K562 (cell line): Measurements from ENCODE around the gene MYBPC3. TPM values are rescaled to one million over a fixed set of nuclear protein-coding genes. Genes with fewer than 3 reads are reported as not detected.

ENCODE experiments used
- CAMTA2 ChIP-seq: fragments of 250-450 bp; sonication (Bioruptor Pico); conservative IDR thresholded peaks from 2 replicates; pipeline ENCODE4 v1.5.1; 2022
- EGR1 ChIP-seq: fragments of 450-650 bp; conservative IDR thresholded peaks from 2 replicates; pipeline ENCODE4 v1.6.1; 2017; ENCODE audit warnings: mild to moderate bottlenecking
- EP300 ChIP-seq: IDR thresholded peaks from 2 replicates; pipeline ENCODE4 v1.6.1; 2012; ENCODE audit warnings: low read length, improper control_type of control experiment
- GTF2F1 ChIP-seq: IDR thresholded peaks from 2 replicates; pipeline ENCODE4 v1.6.1; 2011; ENCODE audit warnings: low read depth, low read length, improper control_type of control experiment
- LCOR ChIP-seq: sonication (generic); formaldehyde crosslinking; IDR thresholded peaks from 2 replicates; pipeline ENCODE4 v1.8.0; 2022; ENCODE audit warnings: mild to moderate bottlenecking, missing genetic modification reagents
- MED1 ChIP-seq: sonication (generic); formaldehyde crosslinking; IDR thresholded peaks from 2 replicates; pipeline ENCODE4 v1.8.1; 2023; ENCODE audit warnings: missing genetic modification reagents, borderline replicate concordance
- MTA3 ChIP-seq: fragments of 450-650 bp; formaldehyde crosslinking; IDR thresholded peaks from 2 replicates; pipeline ENCODE4 v1.6.1; 2017; ENCODE audit warnings: mild to moderate bottlenecking, borderline replicate concordance
- NCOA2 ChIP-seq, 2 experiments: fragments of 450-650 bp; IDR thresholded peaks; 2 replicates each; pipeline ENCODE4 v1.6.1; 2018; ENCODE audit warnings: mild to moderate bottlenecking in 2 of 2, moderate library complexity in 1 of 2; ENCODE audit not compliant: partially characterized antibody in 2 of 2
- NONO ChIP-seq, 2 experiments: fragments of 200-400 bp in 1 of 2; fragments of 450-650 bp in 1 of 2; formaldehyde crosslinking in 1 of 2; IDR thresholded peaks; 2 replicates each; pipeline ENCODE4 v1.6.1; 2017; ENCODE audit warnings: low read depth in 2 of 2, mild to moderate bottlenecking in 2 of 2, moderate library complexity in 2 of 2, low read length in 1 of 2
- NR2C1 ChIP-seq, 2 experiments: fragments of 450-650 bp; IDR thresholded peaks; 2 replicates each; pipeline ENCODE4 v1.6.1; 2017; ENCODE audit warnings: mild to moderate bottlenecking in 2 of 2, antibody characterized with exemption in 1 of 2, inconsistent platforms in 1 of 2, missing compliant biosample characterization in 1 of 2, missing genetic modification characterization in 1 of 2
- PHB ChIP-seq: fragments of 250-450 bp; sonication (Bioruptor Pico); IDR thresholded peaks from 2 replicates; pipeline ENCODE4 v1.5.0; 2021
- TRIM28 ChIP-seq: fragments of 450-650 bp; IDR thresholded peaks from 2 replicates; pipeline ENCODE4 v1.6.1; 2017
- WHSC1 ChIP-seq: IDR thresholded peaks from one replicate; pipeline ENCODE4 v1.6.1; 2012; ENCODE audit warnings: low read length, control low read depth, inconsistent platforms
- YY1 ChIP-seq, 3 experiments: IDR thresholded peaks; 2 replicates each; pipeline ENCODE4 v1.6.1; 2011; ENCODE audit warnings: low read length in 2 of 3, mild to moderate bottlenecking in 2 of 3, moderate library complexity in 2 of 3, borderline replicate concordance in 1 of 3, control low read depth in 1 of 3, low read depth in 1 of 3; ENCODE audit not compliant: insufficient read depth in 3 of 3, insufficient replicate concordance in 2 of 3, control insufficient read depth in 1 of 3, insufficient read length in 1 of 3; ENCODE audit errors: extremely low read depth in 1 of 3
- ZNF717 ChIP-seq: fragments of 250-450 bp; sonication (Bioruptor Pico); IDR thresholded peaks from 2 replicates; pipeline ENCODE4 v1.5.0; 2021
- polyA plus RNA-seq, 8 experiments: library from polyadenylated mRNA; depleted of rRNA in 4 of 8; stranded (reverse) in 5 of 8; unstranded in 3 of 8; fragments of >200 nt; fragmentation: Nextera tagmentation in 2 of 8; fragmentation: Illumina TruSeq in 1 of 8; extraction: Ambion mirVana in 2 of 8; extraction: Trizol in 1 of 8; gene quantifications; 2 replicates each; pipeline versions ENCODE4 v1.2.1 to v1.2.3, GENCODE V29; 2011 to 2014; ENCODE audit warnings: inconsistent platforms in 1 of 8, missing spikeins in 1 of 8
- total RNA-seq, 7 experiments: library from RNA; depleted of rRNA in 6 of 7; stranded (reverse); fragments of >200 nt in 6 of 7; fragmentation: Illumina TruSeq in 2 of 7; extraction: Trizol in 2 of 7; gene quantifications; 2 replicates each; pipeline versions ENCODE4 v1.2.1 to v1.2.3, GENCODE V29; 2011 to 2021; ENCODE audit warnings: low replicate concordance in 1 of 7
- TF ChIP-seq, protein P1 (sequence below): fragments of 200-800 bp; sonication (Bioruptor generic); IDR thresholded peaks from 2 replicates; pipeline ENCODE4 v1.6.1; 2016; ENCODE audit warnings: missing genetic modification characterization, missing compliant biosample characterization
- TF ChIP-seq, protein P2 (sequence below): IDR thresholded peaks from 2 replicates; pipeline ENCODE4 v1.6.1; 2011; ENCODE audit not compliant: insufficient read length; ENCODE audit errors: extremely low read depth
- TF ChIP-seq, protein P3 (sequence below): fragments of 250-450 bp; sonication (Bioruptor Pico); IDR thresholded peaks from 2 replicates; pipeline ENCODE4 v1.4.0; 2020; ENCODE audit warnings: mild to moderate bottlenecking

Gene MYBPC3
- total and polyA plus RNA-seq, 9 of the 15 experiments (the other 6 are each of a cell fraction or from before 2014, with no cell fraction given) = 0.01 TPM; not detected in 8

DNA sequence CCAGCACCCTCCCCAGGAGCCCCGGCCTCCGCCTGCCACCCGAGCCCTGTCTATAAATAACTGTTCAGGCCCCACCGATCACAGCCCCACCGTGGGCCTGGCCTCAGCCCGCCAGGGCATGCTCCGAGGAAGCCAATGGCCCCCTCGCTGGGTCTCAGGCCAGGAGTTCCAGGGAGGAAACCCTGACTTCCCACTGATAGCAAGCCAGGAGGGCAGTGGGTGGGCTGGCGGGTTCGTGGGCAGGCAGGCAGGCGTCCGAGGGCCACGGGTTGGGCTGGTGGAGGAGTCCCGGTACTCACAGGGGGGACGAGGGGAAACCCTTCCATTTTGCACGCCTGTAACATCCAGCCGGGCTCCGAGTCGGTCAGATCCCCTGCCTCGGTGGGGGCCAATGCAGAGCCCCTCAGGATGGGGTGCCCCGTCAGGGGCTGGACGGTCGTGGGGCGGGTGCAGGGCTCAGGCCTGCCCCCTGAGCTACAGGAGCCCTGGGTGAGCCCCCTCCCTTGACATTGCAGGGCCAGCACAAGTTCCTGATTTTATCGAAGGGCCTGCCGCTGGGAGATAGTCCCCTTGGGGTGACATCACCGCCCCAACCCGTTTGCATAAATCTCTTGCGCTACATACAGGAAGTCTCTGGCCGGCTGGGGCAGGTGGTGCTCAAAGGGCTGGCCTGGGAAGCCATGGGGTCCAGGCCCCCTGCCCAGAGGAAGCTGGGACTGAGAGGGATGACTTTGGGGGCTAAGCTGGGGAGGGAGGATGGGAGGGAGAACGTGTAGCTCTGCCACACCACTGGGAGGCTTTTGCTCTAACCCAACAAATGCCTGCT is 25.7 kb upstream of the MYBPC3 start, which contains the start of gene SPI1 (continued):
- TF ChIP-seq NR2C1 (IDR thresholded peaks at IDR 0.05) = no peak
- TF ChIP-seq NR2C1 (tag; IDR thresholded peaks at IDR 0.05) = peak; percentile 49; the same call in 1 of the 2 replicates
- TF ChIP-seq EP300 = peak; percentile 94
- TF ChIP-seq, protein P1, sequence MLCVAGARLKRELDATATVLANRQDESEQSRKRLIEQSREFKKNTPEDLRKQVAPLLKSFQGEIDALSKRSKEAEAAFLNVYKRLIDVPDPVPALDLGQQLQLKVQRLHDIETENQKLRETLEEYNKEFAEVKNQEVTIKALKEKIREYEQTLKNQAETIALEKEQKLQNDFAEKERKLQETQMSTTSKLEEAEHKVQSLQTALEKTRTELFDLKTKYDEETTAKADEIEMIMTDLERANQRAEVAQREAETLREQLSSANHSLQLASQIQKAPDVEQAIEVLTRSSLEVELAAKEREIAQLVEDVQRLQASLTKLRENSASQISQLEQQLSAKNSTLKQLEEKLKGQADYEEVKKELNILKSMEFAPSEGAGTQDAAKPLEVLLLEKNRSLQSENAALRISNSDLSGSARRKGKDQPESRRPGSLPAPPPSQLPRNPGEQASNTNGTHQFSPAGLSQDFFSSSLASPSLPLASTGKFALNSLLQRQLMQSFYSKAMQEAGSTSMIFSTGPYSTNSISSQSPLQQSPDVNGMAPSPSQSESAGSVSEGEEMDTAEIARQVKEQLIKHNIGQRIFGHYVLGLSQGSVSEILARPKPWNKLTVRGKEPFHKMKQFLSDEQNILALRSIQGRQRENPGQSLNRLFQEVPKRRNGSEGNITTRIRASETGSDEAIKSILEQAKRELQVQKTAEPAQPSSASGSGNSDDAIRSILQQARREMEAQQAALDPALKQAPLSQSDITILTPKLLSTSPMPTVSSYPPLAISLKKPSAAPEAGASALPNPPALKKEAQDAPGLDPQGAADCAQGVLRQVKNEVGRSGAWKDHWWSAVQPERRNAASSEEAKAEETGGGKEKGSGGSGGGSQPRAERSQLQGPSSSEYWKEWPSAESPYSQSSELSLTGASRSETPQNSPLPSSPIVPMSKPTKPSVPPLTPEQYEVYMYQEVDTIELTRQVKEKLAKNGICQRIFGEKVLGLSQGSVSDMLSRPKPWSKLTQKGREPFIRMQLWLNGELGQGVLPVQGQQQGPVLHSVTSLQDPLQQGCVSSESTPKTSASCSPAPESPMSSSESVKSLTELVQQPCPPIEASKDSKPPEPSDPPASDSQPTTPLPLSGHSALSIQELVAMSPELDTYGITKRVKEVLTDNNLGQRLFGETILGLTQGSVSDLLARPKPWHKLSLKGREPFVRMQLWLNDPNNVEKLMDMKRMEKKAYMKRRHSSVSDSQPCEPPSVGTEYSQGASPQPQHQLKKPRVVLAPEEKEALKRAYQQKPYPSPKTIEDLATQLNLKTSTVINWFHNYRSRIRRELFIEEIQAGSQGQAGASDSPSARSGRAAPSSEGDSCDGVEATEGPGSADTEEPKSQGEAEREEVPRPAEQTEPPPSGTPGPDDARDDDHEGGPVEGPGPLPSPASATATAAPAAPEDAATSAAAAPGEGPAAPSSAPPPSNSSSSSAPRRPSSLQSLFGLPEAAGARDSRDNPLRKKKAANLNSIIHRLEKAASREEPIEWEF (CRISPR knock-in tag) = no peak
- TF ChIP-seq CAMTA2 (CRISPR knock-in tag) = no peak
- TF ChIP-seq LCOR (CRISPR knock-in tag) = 0 out of 2 replicates have a peak, but pooled peaks have one; percentile 56
- TF ChIP-seq MED1 (CRISPR knock-in tag) = no peak
- TF ChIP-seq NONO (IDR thresholded peaks at IDR 0.05; ENCODE audit: low read depth in 2 of 2, low read length in 1 of 2) = peak in 1 of 2 experiments; percentile 81; a peak in 2 of 4 replicates
- TF ChIP-seq MTA3 = peak; percentile 77; the same call in 1 of the 2 replicates
- no peak for TF ChIP-seq TRIM28
- no peak for TF ChIP-seq GTF2F1
- no peak for TF ChIP-seq ZNF717 (CRISPR knock-in tag)
- no peak for TF ChIP-seq PHB (CRISPR knock-in tag)
- TF ChIP-seq WHSC1 = no peak
- TF ChIP-seq, protein P2, sequence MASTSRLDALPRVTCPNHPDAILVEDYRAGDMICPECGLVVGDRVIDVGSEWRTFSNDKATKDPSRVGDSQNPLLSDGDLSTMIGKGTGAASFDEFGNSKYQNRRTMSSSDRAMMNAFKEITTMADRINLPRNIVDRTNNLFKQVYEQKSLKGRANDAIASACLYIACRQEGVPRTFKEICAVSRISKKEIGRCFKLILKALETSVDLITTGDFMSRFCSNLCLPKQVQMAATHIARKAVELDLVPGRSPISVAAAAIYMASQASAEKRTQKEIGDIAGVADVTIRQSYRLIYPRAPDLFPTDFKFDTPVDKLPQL = no peak
- TF ChIP-seq, protein P3, sequence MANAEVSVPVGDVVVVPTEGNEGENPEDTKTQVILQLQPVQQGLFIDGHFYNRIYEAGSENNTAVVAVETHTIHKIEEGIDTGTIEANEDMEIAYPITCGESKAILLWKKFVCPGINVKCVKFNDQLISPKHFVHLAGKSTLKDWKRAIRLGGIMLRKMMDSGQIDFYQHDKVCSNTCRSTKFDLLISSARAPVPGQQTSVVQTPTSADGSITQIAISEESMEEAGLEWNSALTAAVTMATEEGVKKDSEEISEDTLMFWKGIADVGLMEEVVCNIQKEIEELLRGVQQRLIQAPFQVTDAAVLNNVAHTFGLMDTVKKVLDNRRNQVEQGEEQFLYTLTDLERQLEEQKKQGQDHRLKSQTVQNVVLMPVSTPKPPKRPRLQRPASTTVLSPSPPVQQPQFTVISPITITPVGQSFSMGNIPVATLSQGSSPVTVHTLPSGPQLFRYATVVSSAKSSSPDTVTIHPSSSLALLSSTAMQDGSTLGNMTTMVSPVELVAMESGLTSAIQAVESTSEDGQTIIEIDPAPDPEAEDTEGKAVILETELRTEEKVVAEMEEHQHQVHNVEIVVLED (CRISPR knock-in tag) = no peak
- no peak for TF ChIP-seq NCOA2 (IDR thresholded peaks at IDR 0.05; ENCODE audit: partially characterized antibody in 2 of 2)
- TF ChIP-seq YY1 (IDR thresholded peaks at IDR 0.05; ENCODE audit: borderline replicate concordance in 1 of 3, control insufficient read depth in 1 of 3, extremely low read depth in 1 of 3, insufficient read depth in 3 of 3, insufficient read length in 1 of 3, insufficient replicate concordance in 2 of 3, low read depth in 1 of 3, low read length in 2 of 3) = peak in 2 of 3 experiments; percentile 54 to 61
- 0 out of 2 replicates have a peak, but pooled peaks have one; percentile 23 for TF ChIP-seq EGR1
